Uterus (tissue), 2 donors: ENCODE results near the gene COL6A1.

Source experiments
- POLR2A ChIP-seq, 2 donors: fragments of 450-650 bp; IDR thresholded peaks; one replicate each; pipeline ENCODE4 v1.6.1; 2016; ENCODE audit warnings: antibody characterized with exemption in 2 of 2, mild to moderate bottlenecking in 1 of 2, moderate library complexity in 1 of 2
- TF ChIP-seq, protein P1 (sequence below), 4 experiments: fragments of 200-600 bp in 2 of 4; fragments of 450-650 bp in 2 of 4; sonication (generic) in 2 of 4; IDR thresholded peaks; one replicate each; pipeline ENCODE4 v1.5.1; 2016 to 2019; ENCODE audit warnings: antibody characterized with exemption in 4 of 4, mild to moderate bottlenecking in 2 of 4, moderate library complexity in 1 of 4

DNA sequence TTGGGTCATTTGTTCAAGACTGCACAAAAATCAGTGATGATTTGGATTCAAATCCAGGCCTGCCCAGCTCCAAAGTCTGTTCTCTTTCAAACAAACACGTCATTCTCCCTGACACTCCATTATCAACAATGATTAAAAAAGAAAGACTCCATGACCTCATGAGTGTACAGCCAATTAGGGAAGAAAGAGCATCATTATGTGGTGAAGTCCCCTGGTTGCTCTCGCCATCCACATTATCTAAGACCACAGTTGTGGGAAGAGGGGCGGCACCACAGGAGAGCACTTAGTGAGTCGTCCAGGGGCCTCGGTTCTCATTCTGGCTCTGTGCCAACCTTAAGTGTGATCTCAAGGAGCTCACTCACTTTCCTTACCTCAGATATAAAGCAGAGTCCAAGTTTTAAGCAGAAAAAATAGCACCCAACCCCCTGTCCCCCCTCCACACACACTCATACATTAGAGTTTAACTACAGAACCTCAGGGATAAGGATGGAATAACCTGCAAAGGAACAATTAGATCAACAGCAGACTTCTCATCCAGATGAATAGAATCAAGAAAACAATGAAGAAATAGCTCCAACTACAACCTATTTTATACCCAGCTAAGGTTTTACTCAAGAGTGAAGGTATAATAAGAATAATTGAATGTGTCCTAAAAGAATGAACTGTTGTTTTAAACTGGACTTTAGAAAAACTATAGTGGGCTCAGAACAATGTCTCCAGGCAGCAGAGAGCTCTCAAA lies 47.8 kb downstream of the COL6A1 start:
- TF ChIP-seq, protein P1, sequence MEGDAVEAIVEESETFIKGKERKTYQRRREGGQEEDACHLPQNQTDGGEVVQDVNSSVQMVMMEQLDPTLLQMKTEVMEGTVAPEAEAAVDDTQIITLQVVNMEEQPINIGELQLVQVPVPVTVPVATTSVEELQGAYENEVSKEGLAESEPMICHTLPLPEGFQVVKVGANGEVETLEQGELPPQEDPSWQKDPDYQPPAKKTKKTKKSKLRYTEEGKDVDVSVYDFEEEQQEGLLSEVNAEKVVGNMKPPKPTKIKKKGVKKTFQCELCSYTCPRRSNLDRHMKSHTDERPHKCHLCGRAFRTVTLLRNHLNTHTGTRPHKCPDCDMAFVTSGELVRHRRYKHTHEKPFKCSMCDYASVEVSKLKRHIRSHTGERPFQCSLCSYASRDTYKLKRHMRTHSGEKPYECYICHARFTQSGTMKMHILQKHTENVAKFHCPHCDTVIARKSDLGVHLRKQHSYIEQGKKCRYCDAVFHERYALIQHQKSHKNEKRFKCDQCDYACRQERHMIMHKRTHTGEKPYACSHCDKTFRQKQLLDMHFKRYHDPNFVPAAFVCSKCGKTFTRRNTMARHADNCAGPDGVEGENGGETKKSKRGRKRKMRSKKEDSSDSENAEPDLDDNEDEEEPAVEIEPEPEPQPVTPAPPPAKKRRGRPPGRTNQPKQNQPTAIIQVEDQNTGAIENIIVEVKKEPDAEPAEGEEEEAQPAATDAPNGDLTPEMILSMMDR (IDR thresholded peaks at IDR 0.05): no peak
- no peak for TF ChIP-seq POLR2A (IDR thresholded peaks at IDR 0.05)
